GM21529 (cell line): ENCODE measurements around the gene TBC1D5.
"Not testable (repeated sequence)": the region's sequence is repeated elsewhere in the genome, so short reads cannot be mapped to it uniquely, and the experiment has no call there.

Source experiments
- ATAC-seq: cut with Tn5 transposase; IDR thresholded peaks from one replicate; pipeline ENCODE4 v1.9.1; 2021; ENCODE audit not compliant: unreplicated experiment

The TBC1D5 gene

GRCh38 chr3:17494117-17494809 lies 248.2 kb downstream of the TBC1D5 start:
- no peak for ATAC-seq

DNA sequence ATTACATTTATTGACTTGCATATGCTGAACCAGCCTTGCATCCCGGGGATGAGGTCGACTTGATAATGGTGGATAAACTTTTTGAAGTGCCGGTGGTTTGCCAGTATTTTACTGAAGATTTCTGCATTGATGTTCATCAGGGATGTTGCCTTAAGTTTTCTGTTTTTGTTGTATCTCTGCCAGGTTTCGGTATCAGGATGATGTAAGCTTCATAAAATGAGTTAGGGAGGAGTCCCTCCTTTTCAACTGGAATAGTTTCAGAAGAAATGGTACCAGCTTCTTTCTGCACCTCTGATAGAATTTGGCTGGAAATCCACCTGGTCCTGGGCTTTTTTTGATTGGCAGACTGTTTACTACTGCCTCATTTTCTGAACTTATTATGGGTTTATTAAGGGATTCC lies 250.8 kb downstream of the TBC1D5 start:
- no peak for ATAC-seq

- not testable (repeated sequence) for ATAC-seq
Measured at GRCh38 chr3:17491190-17491589, 251.2 kb downstream of the TBC1D5 start.

DNA sequence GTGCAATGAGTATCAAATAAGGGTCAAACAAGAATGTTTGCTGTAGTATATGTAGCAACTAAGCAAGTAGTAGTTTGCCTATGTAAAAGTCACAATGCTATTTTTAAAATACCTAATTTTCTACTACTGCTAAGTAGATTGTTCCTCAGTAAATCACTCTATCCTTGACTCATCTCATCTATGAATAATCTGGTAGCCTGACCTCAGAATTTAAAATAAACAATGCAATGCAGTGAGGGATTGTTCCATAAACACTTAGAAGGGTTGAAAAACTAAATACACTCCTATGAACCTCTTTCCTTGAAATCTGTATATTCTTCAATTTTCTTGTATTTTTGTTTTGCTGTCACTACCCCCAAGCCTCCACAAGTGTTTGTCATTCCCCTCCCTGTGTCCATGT lies 253.3 kb downstream of the TBC1D5 start:
- no peak for ATAC-seq

GRCh38 chr3:17481116-17481515 lies 261.3 kb downstream of the TBC1D5 start:
- ATAC-seq, result no peak

- ATAC-seq, result no peak
Measured at GRCh38 chr3:17479681-17480405, 262.6 kb downstream of the TBC1D5 start.

- no peak for ATAC-seq
Measured at GRCh38 chr3:17478673-17479072, 263.8 kb downstream of the TBC1D5 start.

- ATAC-seq, result no peak
Measured at GRCh38 chr3:17473761-17474160, 268.7 kb downstream of the TBC1D5 start.

DNA sequence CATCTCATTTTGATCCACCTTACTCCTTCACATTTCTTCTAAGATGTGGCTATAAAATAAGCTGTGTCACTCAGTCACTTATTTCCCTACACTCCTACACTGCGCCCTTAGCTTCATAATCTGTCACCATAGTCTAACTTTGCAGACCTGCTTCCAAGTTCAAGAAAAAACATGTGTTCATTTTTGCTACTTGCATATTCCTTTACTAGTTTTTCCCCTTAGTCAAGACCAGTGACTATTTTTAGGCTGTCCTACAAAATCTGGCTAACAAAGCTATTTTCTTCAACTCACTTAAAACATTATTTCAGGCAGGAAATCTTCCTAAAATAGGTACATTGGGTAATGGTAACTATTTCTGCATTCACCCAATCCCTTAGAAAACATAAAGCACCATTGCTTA lies 272.5 kb downstream of the TBC1D5 start:
- no peak for ATAC-seq

DNA sequence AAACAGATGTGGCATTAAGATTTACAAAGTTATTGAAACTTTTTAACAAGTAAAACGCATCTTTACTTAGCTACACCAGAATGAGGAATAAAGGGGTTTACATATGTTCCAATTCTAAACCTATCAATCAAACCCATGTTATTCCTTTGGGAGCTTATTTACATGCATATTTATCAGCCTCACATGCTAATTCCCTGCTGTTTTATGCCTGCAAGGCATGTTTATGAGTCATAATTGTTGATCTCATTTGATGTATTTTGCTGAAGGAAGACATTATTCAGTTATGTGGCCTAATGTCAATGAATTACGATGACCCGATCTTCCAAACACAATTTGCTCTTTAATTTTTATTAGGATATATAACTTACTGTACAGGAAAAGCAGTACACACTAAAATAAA lies 272.9 kb downstream of the TBC1D5 start:
- no peak for ATAC-seq

DNA sequence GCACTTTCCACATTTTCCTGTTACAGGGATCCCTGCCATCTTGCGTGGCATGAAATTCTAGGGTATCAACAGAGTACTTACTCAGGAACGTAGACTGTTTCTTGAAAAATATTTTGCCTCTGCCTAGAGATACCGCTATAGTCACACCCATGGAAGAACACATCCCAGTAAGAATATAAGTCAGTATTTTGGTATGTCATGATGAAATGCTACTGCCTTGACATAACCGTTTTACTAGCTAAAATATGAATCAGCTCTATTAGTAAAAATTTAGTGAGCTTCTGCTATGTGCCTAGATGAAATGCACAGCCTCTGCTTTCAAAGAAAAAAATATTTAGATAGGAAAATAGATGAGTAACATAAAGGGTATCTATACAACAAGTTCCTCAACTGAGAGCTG lies 276.4 kb downstream of the TBC1D5 start:
- no peak for ATAC-seq

GRCh38 chr3:17459470-17459993 lies 282.9 kb downstream of the TBC1D5 start:
- ATAC-seq, result no peak

- no peak for ATAC-seq
Measured at GRCh38 chr3:17456650-17457049, 285.8 kb downstream of the TBC1D5 start.

DNA sequence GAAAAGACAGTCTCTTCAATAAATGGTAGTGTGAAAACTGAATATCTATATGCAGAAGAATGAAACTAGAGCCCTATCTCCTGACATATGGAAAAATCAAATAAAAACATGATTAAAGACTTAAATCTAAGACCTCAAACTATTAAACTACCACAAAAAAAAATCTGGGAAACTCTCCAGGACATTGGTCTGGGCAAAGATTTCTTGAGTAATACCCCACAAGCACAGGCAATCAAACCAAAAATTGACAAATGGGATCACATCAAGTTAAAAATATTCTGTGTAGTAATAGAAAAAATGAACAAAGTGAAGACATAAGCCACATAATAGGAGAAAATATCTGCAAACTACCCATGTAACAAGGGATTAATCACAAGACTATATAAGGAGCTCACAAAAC lies 286.4 kb downstream of the TBC1D5 start:
- ATAC-seq, result no peak

GRCh38 chr3:17444865-17445264 lies 297.6 kb downstream of the TBC1D5 start:
- no peak for ATAC-seq

GRCh38 chr3:17443142-17443541 lies 299.3 kb downstream of the TBC1D5 start:
- ATAC-seq, result no peak

GRCh38 chr3:17442332-17443049 lies 299.9 kb downstream of the TBC1D5 start:
- no peak for ATAC-seq

DNA sequence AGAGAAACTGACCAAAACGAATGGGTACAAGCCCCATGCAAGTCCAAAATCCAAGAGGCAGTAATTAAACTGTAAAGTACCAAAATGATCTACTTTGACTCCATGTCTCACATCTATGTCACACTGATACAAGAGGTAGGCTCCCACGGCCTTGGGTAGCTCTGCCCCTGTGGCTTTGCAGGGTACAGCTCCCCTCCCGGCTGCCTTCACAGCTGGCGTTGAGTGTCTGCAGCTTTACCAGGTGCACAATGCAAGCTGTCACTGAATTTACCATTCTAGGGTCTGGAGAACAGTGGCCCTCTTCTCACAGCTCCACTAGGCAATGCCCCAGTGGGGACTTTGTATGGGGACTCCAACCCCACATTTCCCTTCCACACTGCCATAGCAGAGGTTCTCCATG lies 308.6 kb downstream of the TBC1D5 start:
- ATAC-seq, result no peak

DNA sequence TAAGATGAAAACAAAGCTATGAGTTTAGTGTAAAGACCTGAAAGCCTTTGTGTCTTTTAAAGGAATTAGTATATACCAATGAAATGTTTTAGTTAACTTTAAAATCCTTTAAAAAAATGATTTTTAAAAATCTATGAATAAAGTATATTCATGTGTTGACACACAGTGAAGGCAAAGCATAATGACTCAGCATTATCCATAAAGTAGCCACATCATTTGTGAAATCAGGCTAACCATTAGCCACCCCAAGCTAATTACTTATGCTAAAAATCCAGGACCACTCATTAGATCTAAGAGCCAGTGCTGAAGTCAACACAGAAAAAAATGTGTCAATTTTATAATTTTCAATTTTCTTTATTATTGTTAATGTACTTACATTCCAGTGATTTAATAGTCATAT lies 310.2 kb downstream of the TBC1D5 start:
- ATAC-seq, result no peak

DNA sequence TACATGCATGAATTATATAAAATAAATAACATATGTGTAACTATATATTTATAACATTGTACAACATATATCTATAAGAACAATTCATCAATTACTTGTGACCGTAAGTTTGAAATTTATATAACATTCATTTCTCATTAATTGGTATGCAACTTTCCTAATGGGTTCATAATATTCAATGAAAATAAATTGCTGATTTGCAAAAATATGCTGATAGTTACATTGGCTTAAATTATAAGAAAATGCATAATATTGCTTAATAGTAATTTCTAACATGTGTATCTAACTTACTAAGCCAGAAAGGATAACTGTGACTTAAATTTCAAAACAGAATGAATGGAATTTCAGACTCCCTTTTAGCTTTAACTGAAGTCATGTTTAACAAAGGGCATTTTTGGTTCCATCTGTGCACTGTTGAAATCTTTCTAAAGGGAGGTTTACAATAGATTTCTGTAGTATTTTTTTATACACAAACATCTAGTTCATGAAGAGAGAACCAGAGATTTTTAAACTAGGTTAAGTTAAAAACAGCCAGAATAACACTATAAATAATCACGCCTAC lies 310.9 kb downstream of the TBC1D5 start:
- ATAC-seq, result no peak

DNA sequence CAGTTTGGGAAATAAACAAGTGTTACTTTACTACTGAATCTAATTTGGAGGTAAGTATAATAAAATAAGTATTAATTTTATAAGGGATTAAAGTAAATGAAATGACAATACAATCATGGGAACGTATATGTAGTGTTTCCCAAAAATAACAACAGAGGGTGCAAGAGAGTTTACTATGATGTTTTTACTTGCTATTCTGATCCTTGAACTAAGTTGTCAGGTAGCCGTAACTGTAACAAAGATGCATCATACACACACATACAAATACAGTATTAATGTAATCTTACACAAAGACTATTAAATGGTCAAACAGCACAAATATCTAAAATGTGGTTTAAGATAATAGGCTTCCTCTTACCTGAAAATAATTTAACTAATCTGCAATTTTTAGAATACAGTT lies 311.4 kb downstream of the TBC1D5 start:
- no peak for ATAC-seq

DNA sequence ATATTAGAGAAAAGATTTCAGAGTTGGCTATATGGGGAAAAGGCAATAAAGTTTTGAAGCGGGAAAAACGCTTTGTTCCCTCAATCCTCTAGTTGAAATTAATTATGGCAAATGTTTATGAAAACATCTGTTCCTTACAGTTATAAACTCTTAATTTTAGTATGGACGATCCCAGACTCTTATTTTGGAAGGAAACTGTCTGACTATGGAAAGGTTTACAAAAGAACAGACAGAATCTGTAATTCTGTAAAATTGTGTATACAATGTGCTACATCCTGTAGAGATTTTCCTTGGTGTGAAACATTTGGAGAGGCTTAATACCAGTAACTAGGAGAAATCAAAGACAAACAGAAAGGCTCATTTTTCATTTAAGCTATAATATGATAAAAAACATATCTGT lies 311.8 kb downstream of the TBC1D5 start:
- no peak for ATAC-seq
